Activated T-cell treated with anti-CD3 and anti-CD28 coated beads, Interleukin-2, amount 50 U/mL, for 72 hours (primary cell): ENCODE results near the gene CTBP2. TPM values are rescaled to one million over a fixed set of nuclear protein-coding genes. Genes with fewer than 3 reads are reported as not detected.

Experiments
- ATAC-seq, 2 donors: fragments of 150-1000 bp; cut with Tn5 transposase; replicated peaks in 1 of 2; 2 replicates each; pipeline ENCODE4 v1.10.0; 2021; ENCODE audit warnings: moderate library complexity in 2 of 2, mild to moderate bottlenecking in 1 of 2
- DNase-seq, 2 donors: peaks; one replicate each; pipeline ENCODE4 v3.0.0; 2021 to 2022; ENCODE audit warnings: mixed read lengths in 1 of 2
- H3K27ac Mint-ChIP-seq: one replicate; pipeline ENCODE4 v1.8.0; 2022; ENCODE audit warnings: mild to moderate bottlenecking, moderate library complexity, mixed read lengths
- H3K27me3 Mint-ChIP-seq: one replicate; pipeline ENCODE4 v1.8.0; 2022; ENCODE audit warnings: low read depth, mixed read lengths
- H3K36me3 Mint-ChIP-seq, 2 donors: one replicate each; pipeline ENCODE4 v1.8.0; 2022; ENCODE audit warnings: mixed read lengths in 2 of 2, mild to moderate bottlenecking in 1 of 2; ENCODE audit not compliant: insufficient read depth in 2 of 2
- H3K4me1 Mint-ChIP-seq: one replicate; pipeline ENCODE4 v1.8.0; 2022; ENCODE audit warnings: low read depth, mixed read lengths
- H3K4me3 Mint-ChIP-seq, 2 donors: one replicate each; pipeline ENCODE4 v1.8.0; 2022; ENCODE audit warnings: mild to moderate bottlenecking in 2 of 2, mixed read lengths in 2 of 2, moderate library complexity in 2 of 2
- H3K9me3 Mint-ChIP-seq, 2 donors: one replicate each; pipeline ENCODE4 v1.8.0; 2022; ENCODE audit warnings: mixed read lengths in 2 of 2
- total RNA-seq, 2 donors: library from RNA; stranded (reverse); gene quantifications; one replicate each; pipeline ENCODE4 v1.2.3, GENCODE V29; 2022

CTBP2 gene
- total RNA-seq, 2 donors from 2014 or later = 0.72 to 2.5 TPM

GRCh38 chr10:125128397-125129075 is 31.8 kb downstream of the CTBP2 start:
- peaks cover 7% of the 10 kb centered on the region for H3K27me3 Mint-ChIP-seq

GRCh38 chr10:125127986-125128385 is 32.4 kb downstream of the CTBP2 start:
- H3K9me3 Mint-ChIP-seq = no peaks in the 10 kb centered on the region
- H3K36me3 Mint-ChIP-seq = no peaks in the 10 kb centered on the region
- H3K27me3 Mint-ChIP-seq = peaks cover 7% of the 10 kb centered on the region
- ATAC-seq (no peak), DNase-seq (no peak)
- no peak overlapping the region for H3K4me3 Mint-ChIP-seq
- H3K4me1 Mint-ChIP-seq = no peaks in the 10 kb centered on the region
- H3K27ac Mint-ChIP-seq = no peak overlapping the region

More at GRCh38 chr10:125128397-125129075, 31.8 kb downstream of the CTBP2 start:
- ATAC-seq (no peak), DNase-seq (no peak)
- Mint-ChIP-seq H3K4me1 (no peaks in the 10 kb centered on the region), H3K9me3 (no peaks in the 10 kb centered on the region), H3K27ac (no peak overlapping the region), H3K36me3 (no peaks in the 10 kb centered on the region), H3K4me3 (no peak overlapping the region)

GRCh38 chr10:125127110-125127509 is 33.3 kb downstream of the CTBP2 start:
- no peak overlapping the region for H3K27ac Mint-ChIP-seq

GRCh38 chr10:125125951-125126735 is 34.2 kb downstream of the CTBP2 start:
- Mint-ChIP-seq H3K27me3 (peaks cover 7% of the 10 kb centered on the region), H3K4me1 (no peaks in the 10 kb centered on the region), H3K36me3 (no peaks in the 10 kb centered on the region), H3K27ac (no peak overlapping the region), H3K9me3 (no peaks in the 10 kb centered on the region), H3K4me3 (no peak overlapping the region)
- no peak for DNase-seq
- no peak for ATAC-seq

More at GRCh38 chr10:125127110-125127509, 33.3 kb downstream of the CTBP2 start:
- ATAC-seq (no peak), DNase-seq (no peak)
- H3K9me3 Mint-ChIP-seq = no peaks in the 10 kb centered on the region
- peaks cover 7% of the 10 kb centered on the region for H3K27me3 Mint-ChIP-seq
- H3K4me1 Mint-ChIP-seq = no peaks in the 10 kb centered on the region
- no peaks in the 10 kb centered on the region for H3K36me3 Mint-ChIP-seq
- no peak overlapping the region for H3K4me3 Mint-ChIP-seq

GRCh38 chr10:125124907-125125306 is 35.5 kb downstream of the CTBP2 start:
- H3K27me3 Mint-ChIP-seq = peaks cover 7% of the 10 kb centered on the region
- DNase-seq (no peak), ATAC-seq (no peak)
- no peak overlapping the region for H3K27ac Mint-ChIP-seq
- no peak overlapping the region for H3K4me3 Mint-ChIP-seq
- H3K4me1 Mint-ChIP-seq = no peaks in the 10 kb centered on the region
- H3K36me3 Mint-ChIP-seq = no peaks in the 10 kb centered on the region
- H3K9me3 Mint-ChIP-seq = no peaks in the 10 kb centered on the region

- Mint-ChIP-seq H3K4me3 (no peak overlapping the region), H3K4me1 (no peaks in the 10 kb centered on the region), H3K27me3 (peaks cover 7% of the 10 kb centered on the region), H3K9me3 (no peaks in the 10 kb centered on the region), H3K36me3 (no peaks in the 10 kb centered on the region), H3K27ac (no peak overlapping the region)
- DNase-seq (no peak), ATAC-seq (no peak)
Measured at GRCh38 chr10:125124115-125124487, 36.3 kb downstream of the CTBP2 start.

GRCh38 chr10:125123476-125124114 is 36.8 kb downstream of the CTBP2 start:
- H3K4me1 Mint-ChIP-seq = no peaks in the 10 kb centered on the region
- H3K27me3 Mint-ChIP-seq = peaks cover 7% of the 10 kb centered on the region
- ATAC-seq (no peak), DNase-seq (no peak)
- H3K27ac Mint-ChIP-seq = no peak overlapping the region
- no peaks in the 10 kb centered on the region for H3K36me3 Mint-ChIP-seq
- H3K9me3 Mint-ChIP-seq = no peaks in the 10 kb centered on the region
- H3K4me3 Mint-ChIP-seq = no peak overlapping the region

GRCh38 chr10:125122566-125122965 is 37.8 kb downstream of the CTBP2 start:
- Mint-ChIP-seq H3K9me3 (no peaks in the 10 kb centered on the region), H3K27me3 (peaks cover 7% of the 10 kb centered on the region), H3K36me3 (no peaks in the 10 kb centered on the region), H3K4me3 (no peak overlapping the region), H3K4me1 (no peaks in the 10 kb centered on the region), H3K27ac (no peak overlapping the region)
- no peak for ATAC-seq
- DNase-seq = no peak

- DNase-seq (no peak), ATAC-seq (no peak)
- Mint-ChIP-seq H3K27ac (no peak overlapping the region), H3K9me3 (no peaks in the 10 kb centered on the region), H3K36me3 (no peaks in the 10 kb centered on the region), H3K4me3 (no peak overlapping the region), H3K4me1 (no peaks in the 10 kb centered on the region), H3K27me3 (no peaks in the 10 kb centered on the region)
Measured at GRCh38 chr10:125121003-125121402, 39.4 kb downstream of the CTBP2 start.

GRCh38 chr10:125120053-125120710 is 40.2 kb downstream of the CTBP2 start:
- Mint-ChIP-seq H3K4me3 (no peak overlapping the region), H3K27ac (no peak overlapping the region), H3K27me3 (no peaks in the 10 kb centered on the region), H3K36me3 (no peaks in the 10 kb centered on the region), H3K9me3 (no peaks in the 10 kb centered on the region), H3K4me1 (no peaks in the 10 kb centered on the region)
- DNase-seq (no peak), ATAC-seq (no peak)

- Mint-ChIP-seq H3K4me1 (no peaks in the 10 kb centered on the region), H3K27ac (no peak overlapping the region), H3K9me3 (no peaks in the 10 kb centered on the region), H3K36me3 (no peaks in the 10 kb centered on the region), H3K27me3 (no peaks in the 10 kb centered on the region), H3K4me3 (no peak overlapping the region)
- DNase-seq (no peak), ATAC-seq (no peak)
Measured at GRCh38 chr10:125118701-125119100, 41.7 kb downstream of the CTBP2 start.

- no peaks in the 10 kb centered on the region for H3K9me3 Mint-ChIP-seq
Measured at GRCh38 chr10:125118011-125118611, 42.3 kb downstream of the CTBP2 start.

More at GRCh38 chr10:125118011-125118611, 42.3 kb downstream of the CTBP2 start:
- H3K27ac Mint-ChIP-seq = no peak overlapping the region
- ATAC-seq (no peak), DNase-seq (no peak)
- H3K27me3 Mint-ChIP-seq = no peaks in the 10 kb centered on the region
- H3K36me3 Mint-ChIP-seq = no peaks in the 10 kb centered on the region
- no peaks in the 10 kb centered on the region for H3K4me1 Mint-ChIP-seq
- H3K4me3 Mint-ChIP-seq = no peak overlapping the region
